ENCODE measurements around the gene STAB1. TPM values are rescaled to one million over a fixed set of nuclear protein-coding genes. Genes with fewer than 3 reads are reported as not detected.
A peak's percentile ranks its signal among the peaks of the same experiment; 100 is the strongest.

STAB1 gene
- total and polyA plus RNA-seq, 2 experiments from 2014 or later, result 0.90 to 1.9 TPM

- no peak for TF ChIP-seq ZNF462 (CRISPR knock-in tag; IDR thresholded peaks at IDR 0.05)
- no peak for TF ChIP-seq POLR2AphosphoS5 (IDR thresholded peaks at IDR 0.05; ENCODE audit: low read depth)
- no peak for TF ChIP-seq ZNF331 (CRISPR knock-in tag; IDR thresholded peaks at IDR 0.05; ENCODE audit: low read depth)
- TF ChIP-seq JUNB (IDR thresholded peaks at IDR 0.05; ENCODE audit: unreplicated experiment), result no peak
- TF ChIP-seq ZNF114 (CRISPR knock-in tag; IDR thresholded peaks at IDR 0.05), result no peak
Measured at GRCh38 chr3:52504977-52505376, 9.8 kb downstream of the STAB1 start (continued).

- H3K27me3 Mint-ChIP-seq (ENCODE audit: insufficient read depth, low read depth, poor library complexity), result peaks cover 6% of the 10 kb centered on the region
- TF ChIP-seq EZH2phosphoT487 (IDR thresholded peaks at IDR 0.05; ENCODE audit: unreplicated experiment) (no peak), ZNF462 (CRISPR knock-in tag; IDR thresholded peaks at IDR 0.05) (no peak), EZH2 (IDR thresholded peaks at IDR 0.05; ENCODE audit: low read depth, unreplicated experiment) (no peak)
- no peak overlapping the region for H3K4me3 Mint-ChIP-seq
- ATAC-seq (peak; percentile 7; the same call in 2 of the 3 replicates), DNase-seq (ENCODE audit: low spot score) (no peak)
- no peaks in the 10 kb centered on the region for H3K36me3 Mint-ChIP-seq (ENCODE audit: low read depth)
- H3K79me2 ChIP-seq (replicated peaks; ENCODE audit: insufficient read depth), result no peaks in the 10 kb centered on the region
- no peaks in the 10 kb centered on the region for H4K20me1 ChIP-seq (replicated peaks; ENCODE audit: insufficient read depth)
- peaks cover 6% of the 10 kb centered on the region; the same call in 2 of the 3 replicates for H3K4me1 Mint-ChIP-seq
- H3F3A ChIP-seq (replicated peaks; ENCODE audit: low read depth), result no peaks in the 10 kb centered on the region
- H3K4me3 ChIP-seq, result no peak overlapping the region
- no peaks in the 10 kb centered on the region for H3K9me2 ChIP-seq (ENCODE audit: insufficient read depth)
- H3K36me3 ChIP-seq (ENCODE audit: insufficient read depth), result no peaks in the 10 kb centered on the region
- H3K4me1 ChIP-seq (ENCODE audit: insufficient read depth), result no peaks in the 10 kb centered on the region
- no peak overlapping the region for H3K27ac ChIP-seq (ENCODE audit: low read depth)
- H2AFZ ChIP-seq, result no peak overlapping the region
- no peaks in the 10 kb centered on the region for H3K27me3 ChIP-seq (ENCODE audit: insufficient read depth)
- H3K4me2 ChIP-seq, result no peak overlapping the region
- H3K27ac Mint-ChIP-seq, result no peak overlapping the region
- no peaks in the 10 kb centered on the region; the same call in 2 of the 3 replicates for H3K9me3 Mint-ChIP-seq
Measured at GRCh38 chr3:52506266-52506966, 11.3 kb downstream of the STAB1 start.
